GM15510 (cell line): ENCODE results near the gene IL3.

Source experiments
- POLR2A ChIP-seq: IDR thresholded peaks from 3 replicates; pipeline ENCODE4 v1.6.1; 2011; ENCODE audit warnings: borderline replicate concordance; ENCODE audit not compliant: insufficient read length; ENCODE audit errors: extremely low read depth

IL3 gene

GRCh38 chr5:132021654-132022053 lies 38.8 kb upstream of the IL3 start:
- TF ChIP-seq POLR2A = no peak

GRCh38 chr5:132022737-132023136 lies 37.7 kb upstream of the IL3 start:
- TF ChIP-seq POLR2A = no peak

- TF ChIP-seq POLR2A = no peak
Observed at GRCh38 chr5:132023258-132024116, 37.0 kb upstream of the IL3 start.

GRCh38 chr5:132024117-132024435 lies 36.4 kb upstream of the IL3 start:
- TF ChIP-seq POLR2A = no peak

GRCh38 chr5:132024789-132025402 lies 35.6 kb upstream of the IL3 start:
- no peak for TF ChIP-seq POLR2A

- TF ChIP-seq POLR2A = no peak
Observed at GRCh38 chr5:132025403-132025971, 35.0 kb upstream of the IL3 start.

GRCh38 chr5:132026516-132027008 lies 33.9 kb upstream of the IL3 start:
- no peak for TF ChIP-seq POLR2A

- no peak for TF ChIP-seq POLR2A
Observed at GRCh38 chr5:132027027-132027426, 33.4 kb upstream of the IL3 start.

- TF ChIP-seq POLR2A = no peak
Observed at GRCh38 chr5:132029609-132030330, 30.7 kb upstream of the IL3 start.

GRCh38 chr5:132030610-132031009 lies 29.8 kb upstream of the IL3 start:
- no peak for TF ChIP-seq POLR2A

- no peak for TF ChIP-seq POLR2A
Observed at GRCh38 chr5:132032196-132032595, 28.3 kb upstream of the IL3 start.

- TF ChIP-seq POLR2A = no peak
Observed at GRCh38 chr5:132033122-132033521, 27.3 kb upstream of the IL3 start.

GRCh38 chr5:132037353-132037752 lies 23.1 kb upstream of the IL3 start:
- no peak for TF ChIP-seq POLR2A

- TF ChIP-seq POLR2A = no peak
Observed at GRCh38 chr5:132044207-132044606, 16.2 kb upstream of the IL3 start.

- no peak for TF ChIP-seq POLR2A
Observed at GRCh38 chr5:132046880-132047299, 13.6 kb upstream of the IL3 start.

- no peak for TF ChIP-seq POLR2A
Observed at GRCh38 chr5:132049093-132049492, 11.4 kb upstream of the IL3 start.

GRCh38 chr5:132049559-132049958 lies 10.9 kb upstream of the IL3 start:
- no peak for TF ChIP-seq POLR2A
